DMS114 treated with DMSO at 0.1 percent for 48 hours (cell line): ENCODE results near the gene CD164.
"Not testable (repeated sequence)": the region's sequence is repeated elsewhere in the genome, so short reads cannot be mapped to it uniquely, and the experiment has no call there.

Experiments
- DNase-seq: peaks from one replicate; lab custom pipeline; 2025; ENCODE audit not compliant: unreplicated experiment; lab: John Stamatoyannopoulos, UW

Gene CD164

GRCh38 chr6:109377717-109378116 lies 4.5 kb downstream of the CD164 start:
- no peak for DNase-seq

GRCh38 chr6:109374326-109374892 lies 7.9 kb downstream of the CD164 start:
- DNase-seq: no peak

- DNase-seq: no peak
Observed at GRCh38 chr6:109373762-109374161, 8.5 kb downstream of the CD164 start.

GRCh38 chr6:109373331-109373730 lies 8.9 kb downstream of the CD164 start:
- DNase-seq: no peak

- no peak for DNase-seq
Observed at GRCh38 chr6:109372130-109372529, 10.1 kb downstream of the CD164 start.

GRCh38 chr6:109370792-109371191 lies 11.5 kb downstream of the CD164 start:
- no peak for DNase-seq

- no peak for DNase-seq
Observed at GRCh38 chr6:109370336-109370735, 11.9 kb downstream of the CD164 start.

- no peak for DNase-seq
Observed at GRCh38 chr6:109369728-109370127, 12.5 kb downstream of the CD164 start.

- not testable (repeated sequence) for DNase-seq
Observed at GRCh38 chr6:109364382-109365078, 17.7 kb downstream of the CD164 start.

- DNase-seq: no peak
Observed at GRCh38 chr6:109363753-109364152, 18.5 kb downstream of the CD164 start.

GRCh38 chr6:109362102-109362884 lies 20.0 kb downstream of the CD164 start:
- DNase-seq: no peak

GRCh38 chr6:109360791-109361190 lies 21.5 kb downstream of the CD164 start:
- DNase-seq: no peak

GRCh38 chr6:109360281-109360680 lies 22.0 kb downstream of the CD164 start:
- no peak for DNase-seq

GRCh38 chr6:109359248-109359647 lies 23.0 kb downstream of the CD164 start:
- DNase-seq: no peak

- no peak for DNase-seq
Observed at GRCh38 chr6:109358204-109358603, 24.1 kb downstream of the CD164 start.

- no peak for DNase-seq
Observed at GRCh38 chr6:109356237-109356636, 26.0 kb downstream of the CD164 start.

GRCh38 chr6:109351231-109352130 lies 30.8 kb downstream of the CD164 start:
- DNase-seq: no peak

GRCh38 chr6:109349419-109349987 lies 32.8 kb downstream of the CD164 start:
- DNase-seq: no peak

- DNase-seq: no peak
Observed at GRCh38 chr6:109348226-109348625, 34.0 kb downstream of the CD164 start.

- DNase-seq: no peak
Observed at GRCh38 chr6:109347779-109348178, 34.5 kb downstream of the CD164 start.

GRCh38 chr6:109345986-109346385 lies 36.3 kb downstream of the CD164 start:
- no peak for DNase-seq
